ENCODE measurements around the gene WNK4.

WNK4 gene

GRCh38 chr17:42797067-42798007, 16.9 kb downstream of the WNK4 start:
- DNase-seq (ENCODE audit: low read depth): no peak

GRCh38 chr17:42798011-42798382, 17.6 kb downstream of the WNK4 start:
- no peak for DNase-seq (ENCODE audit: low read depth)

GRCh38 chr17:42798383-42799380, 18.3 kb downstream of the WNK4 start, which contains the start of the genes CNTD1 and COA3:
Gene CNTD1 (plus strand): TSS chr17:42798861. CDS start chr17:42799068, 207 bp downstream.
Gene COA3 (minus strand): TSS chr17:42798704. CDS start chr17:42798681, 23 bp downstream.
- peak; percentile 53 for DNase-seq (ENCODE audit: low read depth)

DNA sequence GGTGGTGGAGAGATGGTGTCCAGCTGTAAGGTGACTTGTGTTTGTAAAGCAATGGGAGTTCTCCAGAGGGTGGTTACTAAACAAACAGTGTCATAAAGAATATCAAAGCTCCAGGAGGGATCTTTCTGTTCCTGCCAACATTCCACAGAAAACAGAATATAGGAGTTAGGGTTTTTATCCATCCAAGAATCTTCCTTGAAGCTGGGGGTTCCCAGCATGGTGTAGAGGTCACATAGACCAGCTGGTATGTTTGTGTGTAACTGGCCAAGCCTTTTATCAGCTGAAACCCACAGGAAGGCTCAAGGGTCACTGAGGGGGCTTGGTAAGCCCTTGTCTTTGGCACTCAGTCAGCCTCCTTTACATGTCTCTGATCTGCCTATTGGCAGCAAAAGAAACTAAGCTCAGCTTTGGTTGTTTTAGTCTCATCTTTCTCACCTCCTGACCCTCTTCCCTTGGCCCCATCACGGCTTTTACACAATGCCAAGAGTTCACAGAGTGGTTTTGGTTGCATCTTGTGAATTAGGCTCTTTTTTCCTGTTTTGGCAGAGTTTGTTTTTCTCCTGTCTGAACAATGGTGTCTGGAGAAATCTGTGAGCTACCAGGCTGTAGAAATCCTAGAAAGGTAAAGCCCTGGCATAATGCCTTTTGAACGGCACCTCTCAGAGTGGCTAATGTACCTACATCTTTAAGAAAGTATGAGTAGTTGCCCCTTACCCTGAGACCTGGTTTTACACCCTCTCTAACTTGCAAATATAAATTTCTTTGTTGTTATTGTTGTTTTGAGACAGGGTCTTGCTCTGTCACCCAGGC, 22.9 kb downstream of the WNK4 start:
- DNase-seq (ENCODE audit: low read depth): no peak

GRCh38 chr17:42804918-42805367, 24.5 kb downstream of the WNK4 start:
- DNase-seq (ENCODE audit: low read depth): no peak

- DNase-seq (ENCODE audit: low read depth): no peak
Measured at GRCh38 chr17:42806249-42806648, 25.8 kb downstream of the WNK4 start.

- no peak for DNase-seq (ENCODE audit: low read depth)
Measured at GRCh38 chr17:42809250-42809649, 28.8 kb downstream of the WNK4 start.

DNA sequence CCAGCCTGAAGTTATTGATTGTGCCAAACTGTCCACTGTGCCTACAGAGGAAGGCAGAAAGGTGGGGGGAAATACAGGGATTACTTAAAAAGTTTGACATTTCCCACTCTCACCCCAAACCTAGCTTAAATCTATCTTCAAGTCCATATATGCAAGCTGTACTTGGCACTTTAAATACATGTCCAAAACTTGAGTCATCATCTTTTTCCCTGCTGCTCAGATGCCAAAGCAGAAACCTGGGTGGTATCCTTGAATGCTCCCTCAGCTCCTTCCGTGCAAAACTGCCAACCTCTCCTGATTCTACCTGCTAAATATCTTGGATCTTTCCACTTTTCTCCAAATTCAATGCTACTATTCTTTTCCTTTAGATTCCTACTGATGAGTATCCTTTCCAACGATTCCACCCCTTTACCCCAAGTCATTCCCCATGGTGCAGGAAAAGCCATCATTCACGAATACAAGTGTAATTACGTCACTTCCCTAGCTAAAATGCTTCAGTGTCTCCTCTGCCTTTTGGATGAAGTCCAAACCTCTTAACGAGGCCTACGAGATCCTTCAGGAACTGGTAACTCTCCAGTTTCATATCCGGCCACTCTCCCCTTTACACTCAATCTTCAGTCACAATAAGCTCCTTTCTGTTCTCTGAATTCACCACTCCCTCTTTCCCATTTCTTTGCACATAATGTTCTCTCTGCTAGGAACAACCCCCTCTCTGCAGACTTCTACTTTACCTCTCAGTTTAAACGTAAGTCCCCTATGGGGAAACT, 34.4 kb downstream of the WNK4 start:
- DNase-seq (ENCODE audit: low read depth): no peak

GRCh38 chr17:42817866-42818265, 37.5 kb downstream of the WNK4 start:
- no peak for DNase-seq (ENCODE audit: low read depth)

DNA sequence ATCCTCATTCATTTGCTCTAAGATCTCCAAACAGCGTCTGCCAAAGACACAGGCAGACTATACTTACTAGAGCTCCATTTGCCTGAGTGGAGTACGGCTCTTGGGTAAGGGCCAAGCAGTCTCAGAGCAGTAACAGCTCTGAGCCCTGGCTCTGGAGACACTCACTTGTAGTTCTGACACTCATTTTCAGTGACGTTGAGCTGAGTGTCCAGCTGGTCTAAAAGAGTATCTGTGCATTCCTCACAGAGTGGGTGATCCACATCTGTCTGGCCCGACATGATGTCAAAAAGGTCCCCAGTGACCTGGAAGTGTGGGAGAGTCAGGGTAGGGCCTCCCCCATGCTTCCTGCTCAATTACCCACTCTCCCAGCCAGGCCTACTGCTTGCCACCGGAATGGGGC, 38.0 kb downstream of the WNK4 start:
- DNase-seq (ENCODE audit: low read depth): no peak

DNA sequence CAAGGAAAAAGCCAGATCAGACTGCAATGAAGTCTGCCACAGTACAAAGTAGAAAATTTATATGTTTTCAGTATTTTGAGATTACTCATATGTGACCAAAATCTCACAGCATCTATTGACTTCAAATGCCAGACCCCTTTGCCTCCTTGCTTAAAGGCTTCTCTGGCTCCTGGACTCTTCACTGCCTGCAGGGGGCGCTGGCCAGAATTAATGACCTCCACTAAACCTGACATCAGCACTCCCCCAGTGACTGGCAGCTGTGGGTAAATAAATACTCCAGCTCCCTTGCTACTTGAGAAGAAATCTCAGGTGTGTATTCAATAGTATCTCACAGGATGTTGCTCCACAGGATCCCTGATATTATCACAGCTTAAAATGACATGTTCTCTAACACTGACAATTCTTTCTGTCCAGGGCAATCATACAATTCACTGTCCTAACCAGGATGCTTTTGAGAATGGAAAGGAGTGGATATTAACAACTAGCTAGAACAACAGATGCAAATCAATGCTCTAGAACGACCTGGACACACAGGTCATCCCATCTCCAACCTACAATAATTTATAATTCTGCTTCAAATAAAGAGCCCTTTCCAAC, 39.6 kb downstream of the WNK4 start:
- DNase-seq (ENCODE audit: low read depth): peak; percentile 49

GRCh38 chr17:42821176-42821575, 40.8 kb downstream of the WNK4 start:
- no peak for DNase-seq (ENCODE audit: low read depth)

GRCh38 chr17:42827472-42827871, 47.1 kb downstream of the WNK4 start:
- no peak for DNase-seq (ENCODE audit: low read depth)

DNA sequence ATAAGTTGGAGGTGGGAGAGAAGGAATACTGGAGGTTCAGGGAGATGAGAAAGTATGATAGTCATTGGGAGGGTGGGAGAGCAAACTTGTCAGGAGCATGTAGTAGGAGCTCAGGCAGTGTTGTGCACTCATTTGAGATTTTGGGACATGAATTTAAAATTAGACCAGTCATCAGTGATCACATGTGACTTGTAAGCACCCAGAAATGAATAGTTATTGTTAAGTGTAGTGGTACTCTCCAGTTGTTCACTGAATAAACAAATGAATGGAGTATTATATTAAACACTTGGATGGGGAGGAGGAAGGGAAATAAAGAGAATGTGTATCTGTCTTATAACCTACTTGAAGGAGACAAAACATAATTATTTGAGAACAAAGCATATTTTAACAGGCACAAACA, 50.6 kb downstream of the WNK4 start:
- no peak for DNase-seq (ENCODE audit: low read depth)

DNA sequence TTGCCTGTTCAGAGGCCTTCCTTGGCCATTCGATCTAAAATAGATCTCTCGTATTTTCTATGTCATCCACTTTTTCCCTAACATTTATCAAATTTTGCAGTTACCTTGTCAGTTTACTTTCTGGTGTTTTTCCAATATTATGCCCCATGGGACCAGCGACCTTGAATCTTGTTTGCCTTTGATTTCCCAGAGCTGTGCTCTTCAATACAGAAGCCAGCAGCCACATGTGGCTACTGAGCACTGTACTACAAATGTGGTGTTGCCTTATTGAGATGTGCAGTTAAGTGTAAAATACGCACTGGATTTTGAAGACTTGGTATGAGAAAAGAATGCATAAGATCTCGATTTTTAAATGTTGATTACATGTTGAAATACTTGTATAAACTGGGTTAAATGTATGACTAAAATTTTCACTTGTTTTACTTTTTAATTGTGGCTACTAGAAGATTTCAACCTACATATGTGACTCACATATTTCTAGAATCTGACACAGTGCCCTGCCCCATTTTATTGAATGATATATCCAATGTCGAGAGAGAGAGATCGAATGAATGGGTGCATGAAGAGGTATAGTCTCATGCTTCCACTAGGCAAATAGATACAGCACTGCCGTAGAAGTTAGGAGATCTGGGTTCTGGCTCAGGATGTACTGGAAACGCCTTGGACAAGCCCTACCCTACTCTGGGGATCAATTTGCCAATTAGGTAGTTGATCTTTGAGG, 52.0 kb downstream of the WNK4 start:
- no peak for DNase-seq (ENCODE audit: low read depth)

- peak; percentile 82 for DNase-seq (ENCODE audit: low read depth)
Measured at GRCh38 chr17:42832934-42833766, 52.7 kb downstream of the WNK4 start, which contains the start of gene PSME3. Gene PSME3 (plus strand): TSS chr17:42833397. CDS start chr17:42833632, 235 bp downstream.

DNA sequence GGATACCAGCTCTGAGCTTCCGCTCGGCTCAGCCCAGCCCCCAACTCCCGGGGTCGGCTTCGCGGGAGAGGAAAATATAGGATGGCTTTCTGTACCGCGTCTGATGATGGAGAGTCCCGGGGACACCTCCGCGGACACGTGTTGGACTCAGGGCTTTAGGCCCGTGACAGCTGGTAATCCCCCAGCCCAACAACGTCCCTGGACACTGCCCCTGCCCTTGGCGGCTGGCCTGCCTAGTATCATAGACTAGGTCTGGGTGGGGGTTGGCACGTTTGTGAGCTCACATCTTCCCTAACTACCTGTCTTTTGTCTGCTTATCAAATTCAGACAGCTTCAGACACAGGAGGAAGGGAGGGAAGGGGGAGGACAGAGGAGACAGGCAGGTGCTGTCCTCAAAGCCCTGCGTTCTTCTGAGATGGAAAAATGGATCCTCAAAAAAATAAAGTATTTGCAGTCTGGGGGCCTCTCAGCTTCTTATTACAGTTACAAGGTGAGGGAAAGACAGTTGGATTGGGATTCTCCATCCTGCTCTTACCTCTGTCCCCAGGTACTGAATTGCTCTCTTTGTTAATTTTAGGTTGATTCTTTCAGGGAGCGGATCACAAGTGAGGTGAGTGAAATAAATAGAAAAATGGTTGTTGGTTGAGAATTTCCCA, 53.5 kb downstream of the WNK4 start:
- no peak for DNase-seq (ENCODE audit: low read depth)

DNA sequence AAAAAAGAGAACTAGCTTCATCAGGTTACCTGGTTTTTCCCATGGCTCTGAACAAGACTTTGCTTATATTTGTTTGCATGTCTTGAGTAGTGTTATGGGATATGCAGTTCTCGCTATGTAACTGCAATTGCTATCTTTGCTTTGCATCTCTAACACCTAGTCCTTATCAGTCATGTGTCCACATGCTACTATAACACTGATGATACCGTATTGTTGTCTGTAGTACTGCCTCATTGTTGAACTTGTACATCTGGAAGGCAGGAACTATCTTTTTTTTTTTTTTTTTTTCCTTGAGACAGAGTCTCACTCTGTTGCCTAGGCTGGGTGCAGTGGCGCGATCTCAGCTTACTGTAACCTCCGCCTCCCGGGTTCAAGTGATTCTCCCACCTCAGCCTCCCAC, 55.3 kb downstream of the WNK4 start:
- DNase-seq (ENCODE audit: low read depth): no peak

All from stimulated activated CD8-positive, alpha-beta memory T cell treated with anti-CD3 and anti-CD28 coated beads, Interleukin-12 subunit alpha, Interleukin-12 subunit beta, amount 100 ng/mL, for 1 hour (primary cell).